Esophagus squamous epithelium (tissue), 5 donors: ENCODE measurements around the gene COL4A6. TPM values are rescaled to one million over a fixed set of nuclear protein-coding genes. Genes with fewer than 3 reads are reported as not detected.

ENCODE experiments used
- DNase-seq: peaks from one replicate; lab custom pipeline; 2025; lab: John Stamatoyannopoulos, UW
- H3K27ac ChIP-seq, 4 donors: fragments of 200-600 bp; sonication (generic); one replicate each; pipeline ENCODE4 v1.5.1; 2016 to 2019; ENCODE audit warnings: mild to moderate bottlenecking in 1 of 4
- H3K27me3 ChIP-seq, 4 donors: fragments of 200-600 bp; sonication (generic); 1 replicate in 3 of 4; 2 replicates in 1 of 4; pipeline versions ENCODE4 v1.5.1 to v1.6.0; 2017 to 2021; ENCODE audit warnings: antibody characterized with exemption in 1 of 4
- H3K36me3 ChIP-seq, 3 donors: fragments of 200-600 bp; sonication (generic); one replicate each; pipeline ENCODE4 v1.5.1; 2016 to 2019
- H3K4me1 ChIP-seq, 3 donors: fragments of 200-600 bp; sonication (generic); one replicate each; pipeline ENCODE4 v1.5.1; 2017 to 2019
- H3K4me3 ChIP-seq, 4 donors: fragments of 200-600 bp; sonication (generic); 1 replicate in 3 of 4; 2 replicates in 1 of 4; pipeline ENCODE4 v1.5.1; 2016 to 2019; ENCODE audit warnings: mild to moderate bottlenecking in 2 of 4, moderate library complexity in 1 of 4
- H3K9me3 ChIP-seq, 3 donors: fragments of 200-600 bp; sonication (generic); one replicate each; pipeline ENCODE4 v1.5.1; 2016 to 2019
- CTCF ChIP-seq, 6 experiments: fragments of 450-650 bp in 4 of 6; fragments of 200-600 bp in 2 of 6; sonication (generic) in 2 of 6; IDR thresholded peaks; one replicate each; pipeline ENCODE4 v1.5.1; 2016 to 2019; ENCODE audit warnings: antibody characterized with exemption in 6 of 6, mild to moderate bottlenecking in 4 of 6, moderate library complexity in 4 of 6
- POLR2A ChIP-seq, 4 donors: fragments of 450-650 bp; IDR thresholded peaks; one replicate each; pipeline ENCODE4 v1.6.1; 2017; ENCODE audit warnings: antibody characterized with exemption in 4 of 4, mild to moderate bottlenecking in 4 of 4, moderate library complexity in 3 of 4
- WGBS, 2 donors: methylation state at CpG; one replicate each; pipeline ENCODE4 v1.1.5; 2018; 5-methylcytosine and 5-hydroxymethylcytosine counted together
- intact Hi-C: fragments of 100-400 bp; cut with DNase I; formaldehyde crosslinking; loops from one replicate; pipeline ENCODE4 v1.15.0; 2022
- total RNA-seq, 4 donors: library from RNA; depleted of rRNA; stranded (reverse); fragments of >200 nt; gene quantifications; one replicate each; pipeline ENCODE4 v1.1.0, GENCODE V29; 2016
- donor health status: DM: yes; HTN: yes; CAD: no.

The COL4A6 gene
- total RNA-seq, 4 donors from 2014 or later: 1.1 to 6.5 (median 2.9) TPM

- H3K9me3 ChIP-seq: no peaks in the 10 kb centered on the region
- TF ChIP-seq POLR2A (IDR thresholded peaks at IDR 0.05) (no peak), CTCF (IDR thresholded peaks at IDR 0.05) (peak in 1 of 6 experiments; percentile 26)
- H3K27me3 ChIP-seq: no peaks in the 10 kb centered on the region
- H3K4me1 ChIP-seq: no peaks in the 10 kb centered on the region
- 63 to 75% methylated on average over 2 to 7 of the region's 7 CpGs for WGBS, 2 donors
- intact Hi-C loops: no loop called here
- no peak overlapping the region for H3K27ac ChIP-seq
- no peaks in the 10 kb centered on the region for H3K36me3 ChIP-seq
- no peak for DNase-seq
- no peak overlapping the region for H3K4me3 ChIP-seq
Measured at GRCh38 chrX:108165383-108166111, 272.7 kb downstream of the COL4A6 start.

- DNase-seq: no peak
- Histone ChIP-seq H3K27me3 (no peaks in the 10 kb centered on the region), H3K27ac (no peak overlapping the region), H3K36me3 (no peaks in the 10 kb centered on the region), H3K4me3 (no peak overlapping the region), H3K4me1 (no peaks in the 10 kb centered on the region), H3K9me3 (no peaks in the 10 kb centered on the region)
- intact Hi-C loops: no loop called here
- WGBS, 2 donors: 84 to 90% methylated on average over 1 to 4 of the region's 7 CpGs
- TF ChIP-seq POLR2A (IDR thresholded peaks at IDR 0.05): no peak
- no peak for TF ChIP-seq CTCF (IDR thresholded peaks at IDR 0.05)
Measured at GRCh38 chrX:108163333-108164082, 274.7 kb downstream of the COL4A6 start.

GRCh38 chrX:108162265-108162664 lies 276.0 kb downstream of the COL4A6 start:
- DNase-seq: no peak
- Histone ChIP-seq H3K27me3 (no peaks in the 10 kb centered on the region), H3K27ac (no peak overlapping the region), H3K4me1 (no peaks in the 10 kb centered on the region), H3K9me3 (no peaks in the 10 kb centered on the region), H3K36me3 (no peaks in the 10 kb centered on the region), H3K4me3 (no peak overlapping the region)
- TF ChIP-seq CTCF (IDR thresholded peaks at IDR 0.05) (no peak), POLR2A (IDR thresholded peaks at IDR 0.05) (no peak)
- WGBS, 2 donors: 66 to 82% methylated on average over 4 of the region's 4 CpGs
- intact Hi-C loops: no loop called here

GRCh38 chrX:108160309-108160708 lies 277.9 kb downstream of the COL4A6 start:
- no peak for TF ChIP-seq CTCF (IDR thresholded peaks at IDR 0.05)
- no peaks in the 10 kb centered on the region for H3K4me1 ChIP-seq
- no peaks in the 10 kb centered on the region for H3K9me3 ChIP-seq
- no peak overlapping the region for H3K27ac ChIP-seq
- H3K4me3 ChIP-seq: no peak overlapping the region
- DNase-seq: no peak
- no peaks in the 10 kb centered on the region for H3K27me3 ChIP-seq
- H3K36me3 ChIP-seq: peaks cover 0 to 6% (median 0%) of the 10 kb centered on the region in 3 donors
- 68 to 100% methylated on average over 1 to 5 of the region's 5 CpGs for WGBS, 2 donors
- intact Hi-C loops: no loop called here

GRCh38 chrX:108159028-108159670 lies 279.1 kb downstream of the COL4A6 start:
- 82 to 100% methylated on average over 2 to 9 of the region's 11 CpGs for WGBS, 2 donors
- DNase-seq: no peak
- H3K36me3 ChIP-seq: peaks cover 0 to 6% (median 0%) of the 10 kb centered on the region in 3 donors
- H3K4me3 ChIP-seq: no peak overlapping the region
- H3K27me3 ChIP-seq: no peaks in the 10 kb centered on the region
- H3K27ac ChIP-seq: no peak overlapping the region
- no peaks in the 10 kb centered on the region for H3K9me3 ChIP-seq
- H3K4me1 ChIP-seq: no peaks in the 10 kb centered on the region
- TF ChIP-seq POLR2A (IDR thresholded peaks at IDR 0.05): no peak
- TF ChIP-seq CTCF (IDR thresholded peaks at IDR 0.05): no peak
- intact Hi-C loops: no loop called here
